GM12864 (cell line): ENCODE results near the gene GIN1.
A peak's percentile ranks its signal among the peaks of the same experiment; 100 is the strongest.
"Not testable (repeated sequence)": the region's sequence is repeated elsewhere in the genome, so short reads cannot be mapped to it uniquely, and the experiment has no call there.

Source experiments
- DNase-seq: peaks from one replicate; pipeline ENCODE4 v3.0.0-alpha.2; 2011; ENCODE audit warnings: low read depth
- H3K4me3 ChIP-seq: 2 replicates; pipeline ENCODE4 v1.5.1; 2011; ENCODE audit warnings: mild to moderate bottlenecking, low read depth, low read length, control low read depth
- TF ChIP-seq, protein P1 (sequence below): IDR thresholded peaks from 2 replicates; pipeline ENCODE4 v1.5.1; 2011; ENCODE audit warnings: low read depth, mild to moderate bottlenecking, moderate library complexity, low read length, control low read depth, inconsistent platforms; ENCODE audit errors: missing control alignments

The GIN1 gene, protein sequence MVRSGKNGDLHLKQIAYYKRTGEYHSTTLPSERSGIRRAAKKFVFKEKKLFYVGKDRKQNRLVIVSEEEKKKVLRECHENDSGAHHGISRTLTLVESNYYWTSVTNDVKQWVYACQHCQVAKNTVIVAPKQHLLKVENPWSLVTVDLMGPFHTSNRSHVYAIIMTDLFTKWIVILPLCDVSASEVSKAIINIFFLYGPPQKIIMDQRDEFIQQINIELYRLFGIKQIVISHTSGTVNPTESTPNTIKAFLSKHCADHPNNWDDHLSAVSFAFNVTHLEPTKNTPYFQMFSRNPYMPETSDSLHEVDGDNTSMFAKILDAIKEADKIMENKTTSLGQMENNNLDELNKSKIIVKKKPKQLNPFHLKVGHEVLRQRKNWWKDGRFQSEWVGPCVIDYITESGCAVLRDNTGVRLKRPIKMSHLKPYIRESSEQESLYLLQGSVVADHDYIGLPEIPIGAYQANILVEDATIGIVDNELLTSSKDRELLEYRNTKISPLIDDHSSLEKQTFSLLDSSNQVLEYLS

GRCh38 chr5:103119765-103120606 is at the start of gene GIN1, which contains the start of gene PPIP5K2:
GIN1 (minus strand) TSS chr5:103120138; CDS start chr5:103108707, 11,431 bp downstream.
PPIP5K2 (plus strand) TSS chr5:103120301; CDS start chr5:103129590, 9,289 bp downstream.
- peak within 1 kb of the TSS; percentile 66 for H3K4me3 ChIP-seq
- TF ChIP-seq, protein P1, sequence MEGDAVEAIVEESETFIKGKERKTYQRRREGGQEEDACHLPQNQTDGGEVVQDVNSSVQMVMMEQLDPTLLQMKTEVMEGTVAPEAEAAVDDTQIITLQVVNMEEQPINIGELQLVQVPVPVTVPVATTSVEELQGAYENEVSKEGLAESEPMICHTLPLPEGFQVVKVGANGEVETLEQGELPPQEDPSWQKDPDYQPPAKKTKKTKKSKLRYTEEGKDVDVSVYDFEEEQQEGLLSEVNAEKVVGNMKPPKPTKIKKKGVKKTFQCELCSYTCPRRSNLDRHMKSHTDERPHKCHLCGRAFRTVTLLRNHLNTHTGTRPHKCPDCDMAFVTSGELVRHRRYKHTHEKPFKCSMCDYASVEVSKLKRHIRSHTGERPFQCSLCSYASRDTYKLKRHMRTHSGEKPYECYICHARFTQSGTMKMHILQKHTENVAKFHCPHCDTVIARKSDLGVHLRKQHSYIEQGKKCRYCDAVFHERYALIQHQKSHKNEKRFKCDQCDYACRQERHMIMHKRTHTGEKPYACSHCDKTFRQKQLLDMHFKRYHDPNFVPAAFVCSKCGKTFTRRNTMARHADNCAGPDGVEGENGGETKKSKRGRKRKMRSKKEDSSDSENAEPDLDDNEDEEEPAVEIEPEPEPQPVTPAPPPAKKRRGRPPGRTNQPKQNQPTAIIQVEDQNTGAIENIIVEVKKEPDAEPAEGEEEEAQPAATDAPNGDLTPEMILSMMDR, result no peak
- DNase-seq, result peak; percentile 99

GRCh38 chr5:103166706-103167105 is 46.8 kb upstream of the GIN1 start:
- TF ChIP-seq, protein P1, result no peak
- no peak overlapping the region for H3K4me3 ChIP-seq
- no peak for DNase-seq

- no peak overlapping the region for H3K4me3 ChIP-seq
- TF ChIP-seq, protein P1, result no peak
- DNase-seq, result no peak
Measured at GRCh38 chr5:103151156-103151555, 31.2 kb upstream of the GIN1 start.

- H3K4me3 ChIP-seq, result no peak overlapping the region
- no peak for DNase-seq
- TF ChIP-seq, protein P1, result no peak
Measured at GRCh38 chr5:103148213-103148612, 28.3 kb upstream of the GIN1 start.

DNA sequence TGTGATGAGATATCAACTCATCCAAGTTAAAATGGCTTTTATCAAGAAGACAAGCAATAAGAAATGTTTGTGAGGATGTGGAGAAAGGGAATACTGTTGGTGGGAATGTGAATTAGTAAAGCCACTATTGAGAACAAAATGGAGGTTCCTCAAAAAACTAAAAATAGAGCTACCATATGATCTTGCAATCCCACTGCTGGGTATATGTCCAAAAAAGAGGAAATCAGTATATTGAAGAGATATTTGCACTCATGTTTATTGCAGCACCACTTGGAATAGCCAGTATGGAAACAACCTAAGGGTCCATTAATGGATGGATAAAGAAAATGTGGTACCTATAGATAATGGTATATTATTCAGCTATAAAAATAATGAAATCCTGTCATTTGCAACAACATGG is 25.3 kb upstream of the GIN1 start:
- DNase-seq, result no peak
- TF ChIP-seq, protein P1, result no peak

DNA sequence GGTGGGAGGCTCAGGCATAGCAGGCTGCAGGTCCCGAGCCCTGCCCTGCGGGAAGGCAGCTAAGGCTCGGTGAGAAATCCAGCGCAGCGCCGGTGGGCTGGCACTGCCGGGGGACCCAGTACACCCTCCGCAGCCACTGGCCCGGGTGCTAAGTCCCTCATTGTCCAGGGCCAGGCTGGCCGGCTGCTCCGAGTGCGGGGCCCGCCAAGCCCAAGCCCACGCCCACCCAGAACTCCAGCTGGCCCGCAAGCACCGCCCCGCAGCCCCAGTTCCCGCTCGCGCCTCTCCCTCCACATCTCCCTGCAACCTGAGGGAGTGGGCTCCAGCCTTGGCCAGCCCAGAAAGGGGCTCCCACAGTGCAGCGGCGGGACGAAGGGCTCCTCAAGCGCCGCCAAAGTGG is 22.2 kb upstream of the GIN1 start:
- DNase-seq, H3K4me3 ChIP-seq: not testable (repeated sequence)

More for the DNA sequence above, 25.3 kb upstream of the GIN1 start:
- H3K4me3 ChIP-seq, result no peak overlapping the region

GRCh38 chr5:103139264-103139865 is 19.4 kb upstream of the GIN1 start:
- no peak overlapping the region for H3K4me3 ChIP-seq
- TF ChIP-seq, protein P1, result peak; percentile 79
- DNase-seq, result no peak
